Neural cell (in vitro differentiated cells): Measurements from ENCODE around the gene UGCG.

ENCODE experiments used
- CTCF ChIP-seq: fragments of 450-650 bp; IDR thresholded peaks from 2 replicates; pipeline ENCODE4 v1.5.1; 2014; ENCODE audit warnings: antibody characterized with exemption, mild to moderate bottlenecking, moderate library complexity; ENCODE audit not compliant: poor library complexity, severe bottlenecking
- EP300 ChIP-seq: fragments of 450-650 bp; conservative IDR thresholded peaks from 2 replicates; pipeline ENCODE4 v1.6.1; 2014; ENCODE audit warnings: antibody characterized with exemption, mild to moderate bottlenecking, moderate library complexity; ENCODE audit not compliant: poor library complexity, severe bottlenecking
- MXI1 ChIP-seq: fragments of 450-650 bp; conservative IDR thresholded peaks from 2 replicates; pipeline ENCODE4 v1.6.1; 2014; ENCODE audit warnings: antibody characterized with exemption, mild to moderate bottlenecking; ENCODE audit not compliant: poor library complexity, severe bottlenecking
- POLR2AphosphoS5 ChIP-seq: IDR thresholded peaks from 2 replicates; pipeline ENCODE4 v1.6.1; 2012

GRCh38 chr9:111967621-111968020 is 71.0 kb downstream of the UGCG start:
- TF ChIP-seq CTCF (no peak), MXI1 (no peak), POLR2AphosphoS5 (no peak), EP300 (no peak)
